A673 (cell line): ENCODE data around the gene WNT4. TPM values are rescaled to one million over a fixed set of nuclear protein-coding genes. Genes with fewer than 3 reads are reported as not detected.

ENCODE experiments used
- BruUV-seq: library from RNA; stranded (reverse); fragments of 400-500 nt; replicated peaks from 2 replicates; lab custom pipeline; 2021; lab: Mats Ljungman, UMichigan
- CTCF ChIA-PET: fragments of 300-600 bp; sonication (Branson Sonifier 250); formaldehyde crosslinking; loops from one replicate; lab custom pipeline; 2022; ENCODE audit warnings: antibody characterized with exemption; lab: Charles Lee
- POLR2A ChIA-PET: fragments of 300-600 bp; sonication (Branson Sonifier 250); formaldehyde crosslinking; loops from one replicate; lab custom pipeline; 2022; ENCODE audit warnings: antibody characterized with exemption; ENCODE audit not compliant: low non-redundant PET; lab: Charles Lee
- DNase-seq: peaks from one replicate; pipeline ENCODE4 v3.0.0-alpha.2; 2015; ENCODE audit warnings: low spot score
- H3K27ac ChIP-seq: fragments of 200-600 bp; sonication (generic); 2 replicates; pipeline ENCODE4 v1.5.1; 2016; ENCODE audit warnings: mixed run types, low read depth, mild to moderate bottlenecking, mixed read lengths, antibody characterized with exemption, low read length; ENCODE audit not compliant: poor library complexity, severe bottlenecking
- H3K27me3 ChIP-seq: fragments of 200-600 bp; sonication (generic); replicated peaks from 2 replicates; pipeline ENCODE4 v1.6.1; 2017; ENCODE audit warnings: mixed run types, low read depth, mild to moderate bottlenecking, mixed read lengths, antibody characterized with exemption, low read length; ENCODE audit not compliant: insufficient read depth, poor library complexity
- H3K36me3 ChIP-seq: fragments of 200-600 bp; sonication (generic); 2 replicates; pipeline ENCODE4 v1.6.1; 2016; ENCODE audit warnings: mixed run types, mild to moderate bottlenecking, mixed read lengths, antibody characterized with exemption, low read length; ENCODE audit not compliant: insufficient read depth, poor library complexity, severe bottlenecking
- H3K4me1 ChIP-seq: fragments of 200-600 bp; sonication (generic); 2 replicates; pipeline ENCODE4 v1.6.1; 2017; ENCODE audit warnings: mixed run types, mild to moderate bottlenecking, mixed read lengths, antibody characterized with exemption, low read length; ENCODE audit not compliant: insufficient read depth, poor library complexity, severe bottlenecking
- H3K4me3 ChIP-seq: fragments of 200-600 bp; sonication (generic); 2 replicates; pipeline ENCODE4 v1.5.1; 2016; ENCODE audit warnings: low read depth, mixed run types, mild to moderate bottlenecking, mixed read lengths, low read length; ENCODE audit not compliant: poor library complexity, severe bottlenecking
- H3K9me3 ChIP-seq: fragments of 200-600 bp; sonication (generic); 2 replicates; pipeline ENCODE4 v1.6.1; 2016; ENCODE audit warnings: mixed run types, low read depth, mild to moderate bottlenecking, mixed read lengths, antibody characterized with exemption, low read length; ENCODE audit not compliant: poor library complexity, severe bottlenecking
- CTCF ChIP-seq: fragments of 300-800, 200-600 bp; sonication (generic); conservative IDR thresholded peaks from 2 replicates; pipeline ENCODE4 v1.5.1; 2017; ENCODE audit warnings: low read depth, mild to moderate bottlenecking, antibody characterized with exemption, low read length, moderate library complexity, mixed read lengths
- EZH2 ChIP-seq: fragments of 200-600 bp; sonication (generic); IDR thresholded peaks from 2 replicates; pipeline ENCODE4 v1.6.1; 2017; ENCODE audit warnings: borderline replicate concordance, low read depth, mild to moderate bottlenecking, mixed read lengths, antibody characterized with exemption, low read length; ENCODE audit not compliant: poor library complexity, severe bottlenecking
- intact Hi-C: fragments of 100-400 bp; cut with micrococcal nuclease; formaldehyde crosslinking; loops from one replicate; pipeline ENCODE4 v1.10.0; 2022; ENCODE audit not compliant: unreplicated experiment
- total RNA-seq: library from RNA; stranded (reverse); gene quantifications from 2 replicates; pipeline ENCODE4 v1.2.3, GENCODE V29; 2021

Gene WNT4
- total RNA-seq, 1 experiment from 2014 or later = not detected

GRCh38 chr1:22118291-22118992, 24.5 kb downstream of the WNT4 start:
- Histone ChIP-seq H3K27me3 (no peaks in the 10 kb centered on the region), H3K36me3 (no peaks in the 10 kb centered on the region), H3K4me1 (peaks cover 10% of the 10 kb centered on the region), H3K4me3 (no peak overlapping the region), H3K9me3 (no peaks in the 10 kb centered on the region), H3K27ac (no peak overlapping the region)
- BruUV-seq = no TSS peak
- DNase-seq = no peak
- ChIA-PET POLR2A (no interaction called here), CTCF (interaction anchor here (0.6 kb wide), 1 partner anchor 13 kb away, joined by 3 read pairs; no protein-coding TSS in a partner anchor)
- no peak for TF ChIP-seq EZH2
- TF ChIP-seq CTCF = no peak
- intact Hi-C loops = loop anchor here (10.0 kb wide), 1 partner anchor 526 kb away; the partner anchor contains the start of gene C1QC

- Histone ChIP-seq H3K27ac (no peak overlapping the region), H3K4me1 (peaks cover 10% of the 10 kb centered on the region), H3K36me3 (no peaks in the 10 kb centered on the region), H3K27me3 (no peaks in the 10 kb centered on the region), H3K4me3 (no peak overlapping the region), H3K9me3 (no peaks in the 10 kb centered on the region)
- no peak for DNase-seq
- POLR2A ChIA-PET = no interaction called here
- intact Hi-C loops = loop anchor here (10.0 kb wide), 1 partner anchor 527 kb away; the partner anchor contains the start of gene C1QC
- TF ChIP-seq CTCF (no peak), EZH2 (no peak)
- no TSS peak for BruUV-seq
- CTCF ChIA-PET = interaction anchor here (0.6 kb wide), 1 partner anchor 14 kb away, joined by 3 read pairs; no protein-coding TSS in a partner anchor
Observed at GRCh38 chr1:22117851-22118250, 25.0 kb downstream of the WNT4 start.

GRCh38 chr1:22117238-22117637, 25.7 kb downstream of the WNT4 start:
- Histone ChIP-seq H3K27ac (no peak overlapping the region), H3K4me3 (no peak overlapping the region), H3K4me1 (peaks cover 10% of the 10 kb centered on the region), H3K27me3 (no peaks in the 10 kb centered on the region), H3K36me3 (no peaks in the 10 kb centered on the region), H3K9me3 (no peaks in the 10 kb centered on the region)
- intact Hi-C loops = loop anchor here (10.0 kb wide), 1 partner anchor 528 kb away; the partner anchor contains the start of gene C1QC
- TF ChIP-seq CTCF (no peak), EZH2 (no peak)
- DNase-seq = no peak
- POLR2A ChIA-PET = no interaction called here
- CTCF ChIA-PET = no interaction called here
- no TSS peak for BruUV-seq
